Measurements from ENCODE around the gene CACNA2D3.

Gene CACNA2D3

DNA sequence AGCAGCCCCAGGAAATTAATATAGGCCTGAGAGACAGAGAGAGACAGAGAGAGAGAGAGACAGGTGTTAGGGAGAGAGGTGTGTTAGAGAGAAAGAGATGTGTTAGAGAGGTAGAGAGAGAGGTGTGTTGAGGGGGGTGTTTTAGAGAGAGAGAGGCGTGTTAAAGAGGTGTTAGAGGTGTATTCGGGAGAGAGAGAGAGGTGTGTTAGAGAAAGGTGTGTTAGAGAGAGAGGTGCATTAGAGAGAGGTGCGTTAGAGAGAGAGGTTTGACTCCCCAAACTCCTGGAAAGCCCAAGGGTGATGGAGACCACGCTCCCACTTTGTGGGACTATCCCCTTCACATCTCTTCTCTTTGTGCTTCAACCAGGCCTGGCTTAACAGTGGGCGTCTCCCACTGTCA, 95.5 kb downstream of the CACNA2D3 start:
- H3K27me3 ChIP-seq (ENCODE audit: low read length) = no peaks in the 10 kb centered on the region
- no peak overlapping the region for H2AFZ ChIP-seq (ENCODE audit: low read depth, low read length, severe bottlenecking)
- no peaks in the 10 kb centered on the region for H4K20me1 ChIP-seq (ENCODE audit: low read depth, low read length)
- 0 out of 2 replicates have a peak, but pooled peaks cover under 1% of the 10 kb centered on the region for H3K9me3 ChIP-seq (ENCODE audit: insufficient read depth, low read length)
- H3K4me3 ChIP-seq (ENCODE audit: insufficient read depth, low read length, poor library complexity, severe bottlenecking) = no peak overlapping the region
- H3K36me3 ChIP-seq (ENCODE audit: low read length) = no peaks in the 10 kb centered on the region
- no peaks in the 10 kb centered on the region for H3F3A ChIP-seq (ENCODE audit: insufficient read depth)
- H3K9me2 ChIP-seq (replicated peaks; ENCODE audit: insufficient read depth, low read length) = no peaks in the 10 kb centered on the region
- no peak for TF ChIP-seq EZH2phosphoT487 (conservative IDR thresholded peaks at IDR 0.05; ENCODE audit: low read length)
- TF ChIP-seq, protein P1, sequence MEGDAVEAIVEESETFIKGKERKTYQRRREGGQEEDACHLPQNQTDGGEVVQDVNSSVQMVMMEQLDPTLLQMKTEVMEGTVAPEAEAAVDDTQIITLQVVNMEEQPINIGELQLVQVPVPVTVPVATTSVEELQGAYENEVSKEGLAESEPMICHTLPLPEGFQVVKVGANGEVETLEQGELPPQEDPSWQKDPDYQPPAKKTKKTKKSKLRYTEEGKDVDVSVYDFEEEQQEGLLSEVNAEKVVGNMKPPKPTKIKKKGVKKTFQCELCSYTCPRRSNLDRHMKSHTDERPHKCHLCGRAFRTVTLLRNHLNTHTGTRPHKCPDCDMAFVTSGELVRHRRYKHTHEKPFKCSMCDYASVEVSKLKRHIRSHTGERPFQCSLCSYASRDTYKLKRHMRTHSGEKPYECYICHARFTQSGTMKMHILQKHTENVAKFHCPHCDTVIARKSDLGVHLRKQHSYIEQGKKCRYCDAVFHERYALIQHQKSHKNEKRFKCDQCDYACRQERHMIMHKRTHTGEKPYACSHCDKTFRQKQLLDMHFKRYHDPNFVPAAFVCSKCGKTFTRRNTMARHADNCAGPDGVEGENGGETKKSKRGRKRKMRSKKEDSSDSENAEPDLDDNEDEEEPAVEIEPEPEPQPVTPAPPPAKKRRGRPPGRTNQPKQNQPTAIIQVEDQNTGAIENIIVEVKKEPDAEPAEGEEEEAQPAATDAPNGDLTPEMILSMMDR (IDR thresholded peaks at IDR 0.05; ENCODE audit: insufficient read depth, low read length, poor library complexity, severe bottlenecking) = no peak
- H3K79me2 ChIP-seq (ENCODE audit: insufficient read depth, low read length) = no peaks in the 10 kb centered on the region
- H3K4me2 ChIP-seq (ENCODE audit: low read depth, low read length, poor library complexity, severe bottlenecking) = no peak overlapping the region
- H3K27ac ChIP-seq (ENCODE audit: low read depth, low read length) = no peak overlapping the region
- H3K9ac ChIP-seq (ENCODE audit: low read length) = no peak overlapping the region

DNA sequence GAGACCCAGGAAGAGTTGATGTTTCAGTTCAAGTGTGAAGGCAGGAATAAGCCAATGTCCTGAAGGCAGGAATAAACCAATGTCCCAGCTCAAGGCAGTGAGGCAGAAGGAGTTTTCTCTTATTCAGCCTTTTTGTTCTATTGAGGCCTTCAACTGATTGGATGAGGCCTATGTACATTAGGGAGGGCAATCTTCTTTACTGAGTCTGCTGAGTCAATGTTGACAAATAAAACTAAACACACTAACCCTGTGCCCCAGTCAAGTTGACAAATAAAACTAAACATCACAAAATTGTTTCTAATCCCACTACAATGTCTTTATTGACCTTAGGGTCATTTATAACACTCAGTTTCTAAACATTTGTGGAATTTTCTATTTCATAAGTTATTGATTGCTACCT, 100.0 kb downstream of the CACNA2D3 start:
- no peaks in the 10 kb centered on the region for H3K36me3 ChIP-seq (ENCODE audit: low read length)
- H2AFZ ChIP-seq (ENCODE audit: low read depth, low read length, severe bottlenecking) = no peak overlapping the region
- H3K27ac ChIP-seq (ENCODE audit: low read depth, low read length) = no peak overlapping the region
- H3K79me2 ChIP-seq (ENCODE audit: insufficient read depth, low read length) = no peaks in the 10 kb centered on the region
- H3K4me2 ChIP-seq (ENCODE audit: low read depth, low read length, poor library complexity, severe bottlenecking) = no peak overlapping the region
- no peak overlapping the region for H3K9ac ChIP-seq (ENCODE audit: low read length)
- H3K9me2 ChIP-seq (replicated peaks; ENCODE audit: insufficient read depth, low read length) = no peaks in the 10 kb centered on the region
- H3K27me3 ChIP-seq (ENCODE audit: low read length) = no peaks in the 10 kb centered on the region
- no peaks in the 10 kb centered on the region for H3K9me3 ChIP-seq (ENCODE audit: insufficient read depth, low read length)
- no peaks in the 10 kb centered on the region for H4K20me1 ChIP-seq (ENCODE audit: low read depth, low read length)
- H3F3A ChIP-seq (ENCODE audit: insufficient read depth) = no peaks in the 10 kb centered on the region
- H3K4me3 ChIP-seq (ENCODE audit: insufficient read depth, low read length, poor library complexity, severe bottlenecking) = no peak overlapping the region
- no peak for TF ChIP-seq EZH2phosphoT487 (conservative IDR thresholded peaks at IDR 0.05; ENCODE audit: low read length)

DNA sequence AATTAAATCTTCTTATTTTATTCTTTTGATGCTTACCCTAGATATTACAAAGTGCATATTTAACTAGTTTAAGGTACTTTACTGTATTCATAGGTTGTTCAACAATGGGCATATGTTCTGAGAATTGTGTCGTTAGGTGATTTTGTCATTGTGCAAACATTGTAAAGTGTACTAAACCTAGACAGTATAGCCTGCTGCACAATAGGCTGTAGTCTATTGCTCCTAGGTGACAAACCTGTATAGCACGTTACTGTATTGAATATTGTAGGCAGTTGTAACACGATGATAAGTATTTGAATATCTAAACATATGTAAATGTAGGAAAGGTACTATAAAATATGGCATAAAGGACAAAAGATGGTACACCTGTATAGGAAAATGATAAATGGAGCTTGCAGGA, 100.7 kb downstream of the CACNA2D3 start:
- Histone ChIP-seq H3K27me3 (ENCODE audit: low read length) (no peaks in the 10 kb centered on the region), H3K4me3 (ENCODE audit: insufficient read depth, low read length, poor library complexity, severe bottlenecking) (no peak overlapping the region), H2AFZ (ENCODE audit: low read depth, low read length, severe bottlenecking) (no peak overlapping the region), H4K20me1 (ENCODE audit: low read depth, low read length) (no peaks in the 10 kb centered on the region), H3F3A (ENCODE audit: insufficient read depth) (no peaks in the 10 kb centered on the region), H3K79me2 (ENCODE audit: insufficient read depth, low read length) (no peaks in the 10 kb centered on the region), H3K9me3 (ENCODE audit: insufficient read depth, low read length) (no peaks in the 10 kb centered on the region), H3K36me3 (ENCODE audit: low read length) (no peaks in the 10 kb centered on the region), H3K9ac (ENCODE audit: low read length) (no peak overlapping the region), H3K4me2 (ENCODE audit: low read depth, low read length, poor library complexity, severe bottlenecking) (no peak overlapping the region), H3K9me2 (replicated peaks; ENCODE audit: insufficient read depth, low read length) (no peaks in the 10 kb centered on the region), H3K27ac (ENCODE audit: low read depth, low read length) (no peak overlapping the region)
- no peak for TF ChIP-seq EZH2phosphoT487 (conservative IDR thresholded peaks at IDR 0.05; ENCODE audit: low read length)
- TF ChIP-seq, protein P1 (IDR thresholded peaks at IDR 0.05; ENCODE audit: insufficient read depth, low read length, poor library complexity, severe bottlenecking) = no peak

DNA sequence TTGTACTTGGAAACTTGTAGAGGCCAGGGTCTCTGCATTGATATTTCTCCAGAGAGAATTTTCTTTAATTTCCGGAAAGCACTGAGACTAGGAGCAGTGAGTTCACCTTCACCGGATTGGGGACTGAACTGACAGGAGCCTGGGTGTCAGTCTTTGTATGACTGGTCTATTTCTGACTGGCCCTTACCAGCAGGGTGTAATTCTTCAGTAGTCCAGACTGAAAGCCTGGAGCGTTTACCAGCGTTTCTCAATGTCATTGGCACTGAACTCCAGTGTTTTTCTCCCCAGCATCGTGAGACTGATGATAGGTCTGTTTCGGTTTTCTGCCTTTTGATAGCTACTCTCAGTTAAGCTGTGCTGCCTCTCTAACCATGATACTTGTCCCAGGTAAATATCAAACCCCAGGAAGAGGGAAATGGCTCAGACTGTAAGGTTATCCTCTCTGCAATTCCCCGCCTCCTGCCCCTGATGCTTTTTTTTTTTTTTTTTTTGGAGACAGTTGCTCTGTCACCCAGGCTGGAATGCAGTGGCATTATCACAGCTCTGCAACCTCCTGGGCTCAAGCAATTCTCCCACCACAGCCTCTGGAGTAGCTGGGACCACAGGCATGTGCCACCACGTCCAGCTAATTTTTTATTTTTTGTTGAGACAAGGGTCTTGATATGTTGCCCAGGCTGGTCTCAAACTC, 103.6 kb downstream of the CACNA2D3 start:
- Histone ChIP-seq H3K4me2 (ENCODE audit: low read depth, low read length, poor library complexity, severe bottlenecking) (no peak overlapping the region), H3K9me2 (replicated peaks; ENCODE audit: insufficient read depth, low read length) (no peaks in the 10 kb centered on the region), H3K79me2 (ENCODE audit: insufficient read depth, low read length) (no peaks in the 10 kb centered on the region), H3K27ac (ENCODE audit: low read depth, low read length) (no peak overlapping the region), H3F3A (ENCODE audit: insufficient read depth) (no peaks in the 10 kb centered on the region), H2AFZ (ENCODE audit: low read depth, low read length, severe bottlenecking) (no peak overlapping the region), H4K20me1 (ENCODE audit: low read depth, low read length) (no peaks in the 10 kb centered on the region), H3K4me3 (ENCODE audit: insufficient read depth, low read length, poor library complexity, severe bottlenecking) (no peak overlapping the region), H3K36me3 (ENCODE audit: low read length) (no peaks in the 10 kb centered on the region), H3K9ac (ENCODE audit: low read length) (no peak overlapping the region), H3K27me3 (ENCODE audit: low read length) (no peaks in the 10 kb centered on the region), H3K9me3 (ENCODE audit: insufficient read depth, low read length) (no peaks in the 10 kb centered on the region)
- TF ChIP-seq, protein P1 (IDR thresholded peaks at IDR 0.05; ENCODE audit: insufficient read depth, low read length, poor library complexity, severe bottlenecking) = no peak
- TF ChIP-seq EZH2phosphoT487 (conservative IDR thresholded peaks at IDR 0.05; ENCODE audit: low read length) = no peak

Data from SU-DHL-6 (cell line).